ENCODE measurements around the gene LHFPL6. TPM values are rescaled to one million over a fixed set of nuclear protein-coding genes. Genes with fewer than 3 reads are reported as not detected.

LHFPL6 gene
- total and polyA plus RNA-seq, 10 of the 15 experiments (the other 5 are each of a cell fraction or from before 2014, with no cell fraction given), result 0.11 to 4.6 (median 0.41) TPM

- Histone ChIP-seq H4K20me1 (ENCODE audit: control insufficient read depth, insufficient read depth) (no peaks in the 10 kb centered on the region), H3K27me3 (replicated peaks in 1 of 2; ENCODE audit: control insufficient read depth in 2 of 2, insufficient read depth in 2 of 2, low read length in 1 of 2) (no peaks in the 10 kb centered on the region), H3K4me2 (ENCODE audit: control insufficient read depth, insufficient read depth) (no peak overlapping the region), H3K9me3 (replicated peaks; ENCODE audit: control insufficient read depth, insufficient read depth, low read length) (no peaks in the 10 kb centered on the region), H3K4me3 (no peak overlapping the region), H3K9ac (ENCODE audit: control insufficient read depth, insufficient read depth, low read length) (no peak overlapping the region), H3K79me2 (ENCODE audit: control insufficient read depth, insufficient read depth, low read length) (no peaks in the 10 kb centered on the region), H2AFZ (ENCODE audit: control insufficient read depth, low read depth, low read length) (no peak overlapping the region), H3K4me1 (ENCODE audit: control insufficient read depth, insufficient read depth, low read length) (no peaks in the 10 kb centered on the region), H3K27ac (ENCODE audit: control insufficient read depth, insufficient read depth) (no peak overlapping the region), H3K36me3 (ENCODE audit: control insufficient read depth in 2 of 2, insufficient read depth in 2 of 2, low read length in 1 of 2) (no peaks in the 10 kb centered on the region)
- BruUV-seq (replicated peaks), result no TSS peak
- CTCF ChIA-PET, result no interaction called here
- SMC1A ChIA-PET (ENCODE audit: uncharacterized antibody, unreplicated experiment), result interaction anchor here (0.6 kb wide), 2 partner anchors 116 to 1034 kb away, joined by 3 read pairs; no protein-coding TSS in a partner anchor
- FAIRE-seq (no peak), ATAC-seq (no peak), DNase-seq (ENCODE audit: low read depth, low spot score) (no peak)
- intact Hi-C loops (cut with micrococcal nuclease; ENCODE audit: unreplicated experiment) (no loop called here), in situ Hi-C loops (cut with MboI) (no loop called here)
- RAD21 ChIA-PET (ENCODE audit: unreplicated experiment), result no interaction called here
- TF ChIP-seq STAT3 (IDR thresholded peaks at IDR 0.05; ENCODE audit: low read depth, low read length) (no peak), KDM1A (IDR thresholded peaks at IDR 0.05; ENCODE audit: borderline replicate concordance) (no peak), PML (IDR thresholded peaks at IDR 0.05; ENCODE audit: low read length) (no peak), PAX5 (IDR thresholded peaks at IDR 0.05; ENCODE audit: borderline replicate concordance, low read depth, low read length) (no peak), RCOR1 (conservative IDR thresholded peaks at IDR 0.05; ENCODE audit: low read depth, low read length) (no peak), ATF3 (IDR thresholded peaks at IDR 0.05; ENCODE audit: borderline replicate concordance, extremely low read depth, low read depth, low read length) (no peak), CHD4 (IDR thresholded peaks at IDR 0.05) (no peak), NR2C2 (IDR thresholded peaks at IDR 0.05; ENCODE audit: borderline replicate concordance, control insufficient read depth, insufficient read length, low read depth) (no peak)
- POLR2A ChIA-PET, result no interaction called here
- 46% methylated on average over 4 of the region's 4 CpGs for WGBS (ENCODE audit: insufficient coverage, insufficient replicate concordance, low lambda C conversion rate, missing lambda C conversion rate)
Measured at GRCh38 chr13:39370554-39370953, 232.4 kb downstream of the LHFPL6 start.

GRCh38 chr13:39370048-39370447 lies 232.9 kb downstream of the LHFPL6 start:
- WGBS (ENCODE audit: insufficient coverage, insufficient replicate concordance, low lambda C conversion rate, missing lambda C conversion rate), result 96% methylated on average over 3 of the region's 3 CpGs
- Histone ChIP-seq H3K27me3 (replicated peaks in 1 of 2; ENCODE audit: control insufficient read depth in 2 of 2, insufficient read depth in 2 of 2, low read length in 1 of 2) (no peaks in the 10 kb centered on the region), H2AFZ (ENCODE audit: control insufficient read depth, low read depth, low read length) (no peak overlapping the region), H3K9me3 (replicated peaks; ENCODE audit: control insufficient read depth, insufficient read depth, low read length) (no peaks in the 10 kb centered on the region), H3K27ac (ENCODE audit: control insufficient read depth, insufficient read depth) (no peak overlapping the region), H3K4me1 (ENCODE audit: control insufficient read depth, insufficient read depth, low read length) (no peaks in the 10 kb centered on the region), H3K9ac (ENCODE audit: control insufficient read depth, insufficient read depth, low read length) (no peak overlapping the region), H3K4me2 (ENCODE audit: control insufficient read depth, insufficient read depth) (no peak overlapping the region), H3K36me3 (ENCODE audit: control insufficient read depth in 2 of 2, insufficient read depth in 2 of 2, low read length in 1 of 2) (no peaks in the 10 kb centered on the region), H3K79me2 (ENCODE audit: control insufficient read depth, insufficient read depth, low read length) (no peaks in the 10 kb centered on the region), H3K4me3 (no peak overlapping the region), H4K20me1 (ENCODE audit: control insufficient read depth, insufficient read depth) (no peaks in the 10 kb centered on the region)
- no peak for ATAC-seq
- no peak for DNase-seq (ENCODE audit: low read depth, low spot score)
- no peak for TF ChIP-seq ZNF622 (IDR thresholded peaks at IDR 0.05)
- no peak for TF ChIP-seq STAT1 (conservative IDR thresholded peaks at IDR 0.05)
- TF ChIP-seq PAX8 (IDR thresholded peaks at IDR 0.05), result no peak
- TF ChIP-seq SP1 (IDR thresholded peaks at IDR 0.05; ENCODE audit: low read depth, low read length), result no peak
- no peak for TF ChIP-seq PML (IDR thresholded peaks at IDR 0.05; ENCODE audit: low read length)
- TF ChIP-seq SUZ12 (IDR thresholded peaks at IDR 0.05; ENCODE audit: unreplicated experiment), result no peak
- TF ChIP-seq SPI1 (IDR thresholded peaks at IDR 0.05; ENCODE audit: borderline replicate concordance, insufficient read depth, low read depth, low read length), result no peak
- TF ChIP-seq EGR1 (IDR thresholded peaks at IDR 0.05; ENCODE audit: borderline replicate concordance in 1 of 2, low read depth in 2 of 2, low read length in 2 of 2), result no peak
- in situ Hi-C loops (cut with MboI), result no loop called here
- ChIA-PET SMC1A (ENCODE audit: uncharacterized antibody, unreplicated experiment) (interaction anchor here (0.6 kb wide), 1 partner anchor 1034 kb away, joined by 3 read pairs; no protein-coding TSS in a partner anchor), POLR2A (no interaction called here), RAD21 (ENCODE audit: unreplicated experiment) (no interaction called here), CTCF (no interaction called here)
- intact Hi-C loops (cut with micrococcal nuclease; ENCODE audit: unreplicated experiment), result no loop called here
- no TSS peak for BruUV-seq (replicated peaks)
- FAIRE-seq, result no peak
